HG02884 (cell line): Measurements from ENCODE around the gene CHMP2A.
"Not testable (repeated sequence)": the region's sequence is repeated elsewhere in the genome, so short reads cannot be mapped to it uniquely, and the experiment has no call there.

Experiments used
- ATAC-seq: cut with Tn5 transposase; IDR thresholded peaks from one replicate; pipeline ENCODE4 v1.9.1; 2021; ENCODE audit warnings: mild to moderate bottlenecking, moderate library complexity; ENCODE audit not compliant: unreplicated experiment

CHMP2A gene

GRCh38 chr19:58554494-58555368 lies at the start of gene CHMP2A:
Gene CHMP2A (minus strand): TSS chr19:58555105. CDS start chr19:58554212, 893 bp downstream.
- no peak for ATAC-seq

GRCh38 chr19:58586133-58586765 lies 31.3 kb upstream of the CHMP2A start:
- ATAC-seq = no peak

- no peak for ATAC-seq
Observed at GRCh38 chr19:58585442-58586132, 30.7 kb upstream of the CHMP2A start.

- ATAC-seq = no peak
Observed at GRCh38 chr19:58584498-58585441, 29.9 kb upstream of the CHMP2A start.

GRCh38 chr19:58582985-58583384 lies 28.1 kb upstream of the CHMP2A start:
- ATAC-seq = no peak

GRCh38 chr19:58581227-58582141 lies 26.6 kb upstream of the CHMP2A start:
- peak; percentile 54 for ATAC-seq

GRCh38 chr19:58579473-58580142 lies 24.7 kb upstream of the CHMP2A start:
- no peak for ATAC-seq

- ATAC-seq = no peak
Observed at GRCh38 chr19:58578012-58578925, 23.4 kb upstream of the CHMP2A start.

- not testable (repeated sequence) for ATAC-seq
Observed at GRCh38 chr19:58577581-58577980, 22.7 kb upstream of the CHMP2A start.

GRCh38 chr19:58575183-58576041 lies 20.5 kb upstream of the CHMP2A start:
- peak; percentile 37 for ATAC-seq

- ATAC-seq = no peak
Observed at GRCh38 chr19:58573658-58574164, 18.8 kb upstream of the CHMP2A start.

- ATAC-seq = peak; percentile 46
Observed at GRCh38 chr19:58572818-58573657, 18.1 kb upstream of the CHMP2A start, which contains the start of gene MZF1. Gene MZF1 (minus strand): TSS chr19:58573335. CDS start chr19:58571389, 1,946 bp downstream.

GRCh38 chr19:58572026-58572817 lies 17.3 kb upstream of the CHMP2A start:
- no peak for ATAC-seq

GRCh38 chr19:58571575-58571947 lies 16.7 kb upstream of the CHMP2A start:
- no peak for ATAC-seq
